ENCODE measurements around the gene ENOX1.
"Not testable (repeated sequence)": the region's sequence is repeated elsewhere in the genome, so short reads cannot be mapped to it uniquely, and the experiment has no call there.

The ENOX1 gene

GRCh38 chr13:43356567-43356966, 430.2 kb downstream of the ENOX1 start:
- DNase-seq (ENCODE audit: low read depth in 3 of 3): no peak

- DNase-seq (ENCODE audit: low read depth in 3 of 3): no peak
Measured at GRCh38 chr13:43355774-43356173, 431.0 kb downstream of the ENOX1 start.

- DNase-seq (ENCODE audit: low read depth in 3 of 3): no peak
Measured at GRCh38 chr13:43354153-43354945, 432.4 kb downstream of the ENOX1 start.

- DNase-seq (ENCODE audit: low read depth in 3 of 3): no peak
Measured at GRCh38 chr13:43353631-43354030, 433.1 kb downstream of the ENOX1 start.

GRCh38 chr13:43351612-43352011, 435.2 kb downstream of the ENOX1 start:
- not testable (repeated sequence) for DNase-seq (ENCODE audit: low read depth in 3 of 3)

- DNase-seq (ENCODE audit: low read depth in 3 of 3): no peak
Measured at GRCh38 chr13:43348397-43348796, 438.4 kb downstream of the ENOX1 start.

GRCh38 chr13:43347877-43348276, 438.9 kb downstream of the ENOX1 start:
- DNase-seq (ENCODE audit: low read depth in 3 of 3): no peak

GRCh38 chr13:43346427-43346826, 440.3 kb downstream of the ENOX1 start:
- no peak for DNase-seq (ENCODE audit: low read depth in 3 of 3)

GRCh38 chr13:43343645-43344044, 443.1 kb downstream of the ENOX1 start:
- DNase-seq (ENCODE audit: low read depth in 3 of 3): no peak

GRCh38 chr13:43339805-43340550, 446.8 kb downstream of the ENOX1 start:
- DNase-seq (ENCODE audit: low read depth in 3 of 3): no peak

GRCh38 chr13:43339145-43339804, 447.5 kb downstream of the ENOX1 start:
- DNase-seq (ENCODE audit: low read depth in 3 of 3): no peak

- DNase-seq (ENCODE audit: low read depth in 3 of 3): no peak
Measured at GRCh38 chr13:43335764-43336163, 451.0 kb downstream of the ENOX1 start.

GRCh38 chr13:43333176-43333575, 453.6 kb downstream of the ENOX1 start:
- no peak for DNase-seq (ENCODE audit: low read depth in 3 of 3)

GRCh38 chr13:43331672-43332071, 455.1 kb downstream of the ENOX1 start:
- DNase-seq (ENCODE audit: low read depth in 3 of 3): no peak

- no peak for DNase-seq (ENCODE audit: low read depth in 3 of 3)
Measured at GRCh38 chr13:43329702-43330101, 457.1 kb downstream of the ENOX1 start.

GRCh38 chr13:43328907-43329306, 457.9 kb downstream of the ENOX1 start:
- DNase-seq (ENCODE audit: low read depth in 3 of 3): no peak

- no peak for DNase-seq (ENCODE audit: low read depth in 3 of 3)
Measured at GRCh38 chr13:43326100-43326499, 460.7 kb downstream of the ENOX1 start.

- DNase-seq (ENCODE audit: low read depth in 3 of 3): no peak
Measured at GRCh38 chr13:43325636-43326035, 461.1 kb downstream of the ENOX1 start.

GRCh38 chr13:43324129-43324528, 462.6 kb downstream of the ENOX1 start:
- DNase-seq (ENCODE audit: low read depth in 3 of 3): no peak

- no peak for DNase-seq (ENCODE audit: low read depth in 3 of 3)
Measured at GRCh38 chr13:43319617-43320444, 466.9 kb downstream of the ENOX1 start.

- no peak for DNase-seq (ENCODE audit: low read depth in 3 of 3)
Measured at GRCh38 chr13:43316946-43317353, 469.8 kb downstream of the ENOX1 start.

- no peak for DNase-seq (ENCODE audit: low read depth in 3 of 3)
Measured at GRCh38 chr13:43316281-43316680, 470.5 kb downstream of the ENOX1 start.
